ENCODE results near the gene CSMD2.

GRCh38 chr1:34163792-34164731 is 968 bp downstream of the CSMD2 start:
- TF ChIP-seq POLR2AphosphoS5 (IDR thresholded peaks at IDR 0.05; ENCODE audit: low read depth) (no peak), EZH2 (IDR thresholded peaks at IDR 0.05; ENCODE audit: low read depth, unreplicated experiment) (no peak), ETS1 (IDR thresholded peaks at IDR 0.05) (no peak), CREB1 (CRISPR knock-in tag; IDR thresholded peaks at IDR 0.05; ENCODE audit: low read depth) (no peak)
- TF ChIP-seq, protein P1, sequence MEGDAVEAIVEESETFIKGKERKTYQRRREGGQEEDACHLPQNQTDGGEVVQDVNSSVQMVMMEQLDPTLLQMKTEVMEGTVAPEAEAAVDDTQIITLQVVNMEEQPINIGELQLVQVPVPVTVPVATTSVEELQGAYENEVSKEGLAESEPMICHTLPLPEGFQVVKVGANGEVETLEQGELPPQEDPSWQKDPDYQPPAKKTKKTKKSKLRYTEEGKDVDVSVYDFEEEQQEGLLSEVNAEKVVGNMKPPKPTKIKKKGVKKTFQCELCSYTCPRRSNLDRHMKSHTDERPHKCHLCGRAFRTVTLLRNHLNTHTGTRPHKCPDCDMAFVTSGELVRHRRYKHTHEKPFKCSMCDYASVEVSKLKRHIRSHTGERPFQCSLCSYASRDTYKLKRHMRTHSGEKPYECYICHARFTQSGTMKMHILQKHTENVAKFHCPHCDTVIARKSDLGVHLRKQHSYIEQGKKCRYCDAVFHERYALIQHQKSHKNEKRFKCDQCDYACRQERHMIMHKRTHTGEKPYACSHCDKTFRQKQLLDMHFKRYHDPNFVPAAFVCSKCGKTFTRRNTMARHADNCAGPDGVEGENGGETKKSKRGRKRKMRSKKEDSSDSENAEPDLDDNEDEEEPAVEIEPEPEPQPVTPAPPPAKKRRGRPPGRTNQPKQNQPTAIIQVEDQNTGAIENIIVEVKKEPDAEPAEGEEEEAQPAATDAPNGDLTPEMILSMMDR (conservative IDR thresholded peaks at IDR 0.05; ENCODE audit: low read depth in 2 of 2) = no peak
